ENCODE results near the gene SLC6A6. TPM values are rescaled to one million over a fixed set of nuclear protein-coding genes. Genes with fewer than 3 reads are reported as not detected.

The SLC6A6 gene
- total and polyA plus RNA-seq, 2 experiments from 2014 or later = 27.5 to 150 TPM

DNA sequence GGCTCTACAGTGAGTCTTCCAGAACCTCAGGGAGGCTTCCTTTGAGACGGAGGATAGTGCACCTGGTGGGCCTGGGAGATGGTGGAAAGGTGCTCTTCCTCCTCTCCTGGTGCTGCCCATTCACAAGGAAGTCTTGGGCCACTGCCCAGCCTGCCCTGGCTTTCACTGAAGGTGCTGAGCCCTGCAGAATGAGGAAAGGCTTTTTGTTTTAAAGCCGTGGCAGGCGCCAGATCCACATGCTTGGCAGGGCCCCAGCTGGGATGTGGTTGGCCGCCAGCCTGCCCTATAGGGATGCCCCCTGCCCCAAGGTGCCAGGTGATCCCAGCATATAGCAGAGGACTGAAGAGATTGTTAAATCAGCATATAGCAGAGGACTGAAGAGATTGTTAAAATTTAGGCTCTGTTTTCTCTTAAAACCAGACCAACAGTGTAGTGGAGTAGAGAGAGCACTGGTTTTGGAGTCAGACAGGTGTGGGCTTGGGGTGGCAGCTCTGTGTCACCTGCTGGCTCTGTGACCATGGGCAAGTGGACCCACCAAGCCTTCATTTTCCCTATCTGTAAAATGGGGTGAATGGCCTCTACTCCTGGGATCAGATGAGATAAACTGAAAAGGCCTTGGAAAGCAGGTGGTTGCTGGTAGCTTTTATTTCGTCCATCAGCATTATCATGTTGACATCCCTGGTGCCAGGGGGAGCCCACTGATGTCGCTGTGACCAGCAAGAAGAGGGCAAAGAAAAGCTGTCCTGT lies 53.3 kb downstream of the SLC6A6 start:
- no peak for ATAC-seq
- no peak overlapping the region for H3K27ac Mint-ChIP-seq
- no peaks in the 10 kb centered on the region for H3K9me2 ChIP-seq (ENCODE audit: insufficient read depth)

DNA sequence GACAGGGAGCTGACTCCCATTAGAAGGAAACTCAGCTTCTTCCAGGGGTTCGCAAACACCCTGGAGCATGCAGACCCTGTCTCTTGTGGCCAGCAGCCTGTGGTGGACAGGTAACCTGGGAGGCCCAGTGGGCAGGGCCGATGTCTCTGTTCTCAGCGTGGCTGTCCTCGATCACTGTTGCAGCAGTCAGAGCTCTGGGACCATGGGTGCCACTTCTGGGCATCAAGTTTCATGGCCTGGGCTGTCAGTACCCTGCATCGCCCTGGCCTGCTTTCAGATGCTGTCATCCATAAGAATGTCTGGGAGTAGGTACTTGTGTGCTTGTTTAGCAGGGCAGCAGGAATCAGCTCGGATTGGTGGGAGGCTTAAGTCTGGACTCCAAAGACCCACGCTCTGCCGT lies 54.4 kb downstream of the SLC6A6 start:
- Histone ChIP-seq H3K4me2 (no peak overlapping the region), H3K27me3 (ENCODE audit: insufficient read depth) (no peaks in the 10 kb centered on the region), H3F3A (replicated peaks; ENCODE audit: low read depth) (0 out of 2 replicates have a peak, but pooled peaks cover 9% of the 10 kb centered on the region), H3K4me3 (no peak overlapping the region), H2AFZ (no peak overlapping the region), H3K9me2 (ENCODE audit: insufficient read depth) (no peaks in the 10 kb centered on the region), H4K20me1 (replicated peaks; ENCODE audit: insufficient read depth) (peaks cover 12% of the 10 kb centered on the region; the same call in 1 of the 2 replicates), H3K79me2 (replicated peaks; ENCODE audit: insufficient read depth) (no peaks in the 10 kb centered on the region), H3K4me1 (ENCODE audit: insufficient read depth) (peaks cover 10% of the 10 kb centered on the region), H3K36me3 (ENCODE audit: insufficient read depth) (peaks cover 44% of the 10 kb centered on the region), H3K27ac (ENCODE audit: low read depth) (no peak overlapping the region; the same call in 1 of the 2 replicates)
- H3K4me3 Mint-ChIP-seq = no peak overlapping the region
- H3K4me1 Mint-ChIP-seq = peaks cover 13% of the 10 kb centered on the region
- H3K27ac Mint-ChIP-seq = no peak overlapping the region
- no peak for DNase-seq (ENCODE audit: low spot score)
- H3K36me3 Mint-ChIP-seq (ENCODE audit: low read depth) = peaks cover 50% of the 10 kb centered on the region
- ATAC-seq = no peak
- H3K9me3 Mint-ChIP-seq = no peaks in the 10 kb centered on the region
- peaks cover 23% of the 10 kb centered on the region for H3K27me3 Mint-ChIP-seq (ENCODE audit: insufficient read depth, low read depth, poor library complexity)
- TF ChIP-seq, protein P1, sequence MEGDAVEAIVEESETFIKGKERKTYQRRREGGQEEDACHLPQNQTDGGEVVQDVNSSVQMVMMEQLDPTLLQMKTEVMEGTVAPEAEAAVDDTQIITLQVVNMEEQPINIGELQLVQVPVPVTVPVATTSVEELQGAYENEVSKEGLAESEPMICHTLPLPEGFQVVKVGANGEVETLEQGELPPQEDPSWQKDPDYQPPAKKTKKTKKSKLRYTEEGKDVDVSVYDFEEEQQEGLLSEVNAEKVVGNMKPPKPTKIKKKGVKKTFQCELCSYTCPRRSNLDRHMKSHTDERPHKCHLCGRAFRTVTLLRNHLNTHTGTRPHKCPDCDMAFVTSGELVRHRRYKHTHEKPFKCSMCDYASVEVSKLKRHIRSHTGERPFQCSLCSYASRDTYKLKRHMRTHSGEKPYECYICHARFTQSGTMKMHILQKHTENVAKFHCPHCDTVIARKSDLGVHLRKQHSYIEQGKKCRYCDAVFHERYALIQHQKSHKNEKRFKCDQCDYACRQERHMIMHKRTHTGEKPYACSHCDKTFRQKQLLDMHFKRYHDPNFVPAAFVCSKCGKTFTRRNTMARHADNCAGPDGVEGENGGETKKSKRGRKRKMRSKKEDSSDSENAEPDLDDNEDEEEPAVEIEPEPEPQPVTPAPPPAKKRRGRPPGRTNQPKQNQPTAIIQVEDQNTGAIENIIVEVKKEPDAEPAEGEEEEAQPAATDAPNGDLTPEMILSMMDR (conservative IDR thresholded peaks at IDR 0.05; ENCODE audit: low read depth in 2 of 2) = no peak
- TF ChIP-seq STAT1 (IDR thresholded peaks at IDR 0.05; ENCODE audit: unreplicated experiment) (no peak), NANOG (IDR thresholded peaks at IDR 0.05; ENCODE audit: borderline replicate concordance) (no peak), EZH2 (IDR thresholded peaks at IDR 0.05; ENCODE audit: low read depth, unreplicated experiment) (no peak)
- TF ChIP-seq, protein P2, sequence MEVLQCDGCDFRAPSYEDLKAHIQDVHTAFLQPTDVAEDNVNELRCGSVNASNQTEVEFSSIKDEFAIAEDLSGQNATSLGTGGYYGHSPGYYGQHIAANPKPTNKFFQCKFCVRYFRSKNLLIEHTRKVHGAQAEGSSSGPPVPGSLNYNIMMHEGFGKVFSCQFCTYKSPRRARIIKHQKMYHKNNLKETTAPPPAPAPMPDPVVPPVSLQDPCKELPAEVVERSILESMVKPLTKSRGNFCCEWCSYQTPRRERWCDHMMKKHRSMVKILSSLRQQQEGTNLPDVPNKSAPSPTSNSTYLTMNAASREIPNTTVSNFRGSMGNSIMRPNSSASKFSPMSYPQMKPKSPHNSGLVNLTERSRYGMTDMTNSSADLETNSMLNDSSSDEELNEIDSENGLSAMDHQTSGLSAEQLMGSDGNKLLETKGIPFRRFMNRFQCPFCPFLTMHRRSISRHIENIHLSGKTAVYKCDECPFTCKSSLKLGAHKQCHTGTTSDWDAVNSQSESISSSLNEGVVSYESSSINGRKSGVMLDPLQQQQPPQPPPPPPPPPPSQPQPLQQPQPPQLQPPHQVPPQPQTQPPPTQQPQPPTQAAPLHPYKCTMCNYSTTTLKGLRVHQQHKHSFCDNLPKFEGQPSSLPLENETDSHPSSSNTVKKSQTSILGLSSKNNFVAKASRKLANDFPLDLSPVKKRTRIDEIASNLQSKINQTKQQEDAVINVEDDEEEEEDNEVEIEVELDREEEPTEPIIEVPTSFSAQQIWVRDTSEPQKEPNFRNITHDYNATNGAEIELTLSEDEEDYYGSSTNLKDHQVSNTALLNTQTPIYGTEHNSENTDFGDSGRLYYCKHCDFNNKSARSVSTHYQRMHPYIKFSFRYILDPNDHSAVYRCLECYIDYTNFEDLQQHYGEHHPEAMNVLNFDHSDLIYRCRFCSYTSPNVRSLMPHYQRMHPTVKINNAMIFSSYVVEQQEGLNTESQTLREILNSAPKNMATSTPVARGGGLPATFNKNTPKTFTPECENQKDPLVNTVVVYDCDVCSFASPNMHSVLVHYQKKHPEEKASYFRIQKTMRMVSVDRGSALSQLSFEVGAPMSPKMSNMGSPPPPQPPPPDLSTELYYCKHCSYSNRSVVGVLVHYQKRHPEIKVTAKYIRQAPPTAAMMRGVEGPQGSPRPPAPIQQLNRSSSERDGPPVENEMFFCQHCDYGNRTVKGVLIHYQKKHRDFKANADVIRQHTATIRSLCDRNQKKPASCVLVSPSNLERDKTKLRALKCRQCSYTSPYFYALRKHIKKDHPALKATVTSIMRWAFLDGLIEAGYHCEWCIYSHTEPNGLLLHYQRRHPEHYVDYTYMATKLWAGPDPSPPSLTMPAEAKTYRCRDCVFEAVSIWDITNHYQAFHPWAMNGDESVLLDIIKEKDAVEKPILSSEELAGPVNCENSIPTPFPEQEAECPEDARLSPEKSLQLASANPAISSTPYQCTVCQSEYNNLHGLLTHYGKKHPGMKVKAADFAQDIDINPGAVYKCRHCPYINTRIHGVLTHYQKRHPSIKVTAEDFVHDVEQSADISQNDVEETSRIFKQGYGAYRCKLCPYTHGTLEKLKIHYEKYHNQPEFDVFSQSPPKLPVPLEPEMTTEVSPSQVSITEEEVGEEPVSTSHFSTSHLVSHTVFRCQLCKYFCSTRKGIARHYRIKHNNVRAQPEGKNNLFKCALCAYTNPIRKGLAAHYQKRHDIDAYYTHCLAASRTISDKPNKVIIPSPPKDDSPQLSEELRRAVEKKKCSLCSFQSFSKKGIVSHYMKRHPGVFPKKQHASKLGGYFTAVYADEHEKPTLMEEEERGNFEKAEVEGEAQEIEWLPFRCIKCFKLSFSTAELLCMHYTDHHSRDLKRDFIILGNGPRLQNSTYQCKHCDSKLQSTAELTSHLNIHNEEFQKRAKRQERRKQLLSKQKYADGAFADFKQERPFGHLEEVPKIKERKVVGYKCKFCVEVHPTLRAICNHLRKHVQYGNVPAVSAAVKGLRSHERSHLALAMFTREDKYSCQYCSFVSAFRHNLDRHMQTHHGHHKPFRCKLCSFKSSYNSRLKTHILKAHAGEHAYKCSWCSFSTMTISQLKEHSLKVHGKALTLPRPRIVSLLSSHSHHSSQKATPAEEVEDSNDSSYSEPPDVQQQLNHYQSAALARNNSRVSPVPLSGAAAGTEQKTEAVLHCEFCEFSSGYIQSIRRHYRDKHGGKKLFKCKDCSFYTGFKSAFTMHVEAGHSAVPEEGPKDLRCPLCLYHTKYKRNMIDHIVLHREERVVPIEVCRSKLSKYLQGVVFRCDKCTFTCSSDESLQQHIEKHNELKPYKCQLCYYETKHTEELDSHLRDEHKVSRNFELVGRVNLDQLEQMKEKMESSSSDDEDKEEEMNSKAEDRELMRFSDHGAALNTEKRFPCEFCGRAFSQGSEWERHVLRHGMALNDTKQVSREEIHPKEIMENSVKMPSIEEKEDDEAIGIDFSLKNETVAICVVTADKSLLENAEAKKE (CRISPR knock-in tag; IDR thresholded peaks at IDR 0.05) = no peak

More for the DNA sequence above, 53.3 kb downstream of the SLC6A6 start:
- H3K4me3 ChIP-seq = no peak overlapping the region
- no peak overlapping the region for H3K4me2 ChIP-seq
- no peaks in the 10 kb centered on the region for H3K9me3 Mint-ChIP-seq
- no peak overlapping the region for H3K27ac ChIP-seq (ENCODE audit: low read depth)
- H3K4me1 ChIP-seq (ENCODE audit: insufficient read depth) = peaks cover 10% of the 10 kb centered on the region
- TF ChIP-seq, protein P3, sequence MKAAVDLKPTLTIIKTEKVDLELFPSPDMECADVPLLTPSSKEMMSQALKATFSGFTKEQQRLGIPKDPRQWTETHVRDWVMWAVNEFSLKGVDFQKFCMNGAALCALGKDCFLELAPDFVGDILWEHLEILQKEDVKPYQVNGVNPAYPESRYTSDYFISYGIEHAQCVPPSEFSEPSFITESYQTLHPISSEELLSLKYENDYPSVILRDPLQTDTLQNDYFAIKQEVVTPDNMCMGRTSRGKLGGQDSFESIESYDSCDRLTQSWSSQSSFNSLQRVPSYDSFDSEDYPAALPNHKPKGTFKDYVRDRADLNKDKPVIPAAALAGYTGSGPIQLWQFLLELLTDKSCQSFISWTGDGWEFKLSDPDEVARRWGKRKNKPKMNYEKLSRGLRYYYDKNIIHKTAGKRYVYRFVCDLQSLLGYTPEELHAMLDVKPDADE (IDR thresholded peaks at IDR 0.05) = no peak
- TF ChIP-seq, protein P1 (conservative IDR thresholded peaks at IDR 0.05; ENCODE audit: low read depth in 2 of 2) = no peak
- no peak for TF ChIP-seq POLR2AphosphoS5 (IDR thresholded peaks at IDR 0.05; ENCODE audit: low read depth)
- no peak for TF ChIP-seq ZNF114 (CRISPR knock-in tag; IDR thresholded peaks at IDR 0.05)
- peaks cover 21% of the 10 kb centered on the region for H3K27me3 Mint-ChIP-seq (ENCODE audit: insufficient read depth, low read depth, poor library complexity)
- no peaks in the 10 kb centered on the region for H3K79me2 ChIP-seq (replicated peaks; ENCODE audit: insufficient read depth)
- H3K4me3 Mint-ChIP-seq = no peak overlapping the region
- H3K36me3 ChIP-seq (ENCODE audit: insufficient read depth) = peaks cover 50% of the 10 kb centered on the region
- DNase-seq (ENCODE audit: low spot score) = no peak
- no peaks in the 10 kb centered on the region for H3K27me3 ChIP-seq (ENCODE audit: insufficient read depth)
- H4K20me1 ChIP-seq (replicated peaks; ENCODE audit: insufficient read depth) = peaks cover 18% of the 10 kb centered on the region; the same call in 1 of the 2 replicates
- H3K4me1 Mint-ChIP-seq = peaks cover 13% of the 10 kb centered on the region
- H2AFZ ChIP-seq = no peak overlapping the region
- H3F3A ChIP-seq (replicated peaks; ENCODE audit: low read depth) = 0 out of 2 replicates have a peak, but pooled peaks cover 9% of the 10 kb centered on the region
- H3K36me3 Mint-ChIP-seq (ENCODE audit: low read depth) = peaks cover 57% of the 10 kb centered on the region

Data from GM23338 (cell line).